HG03108 (cell line): Measurements from ENCODE around the gene MLXIP.
"Not testable (repeated sequence)": the region's sequence is repeated elsewhere in the genome, so short reads cannot be mapped to it uniquely, and the experiment has no call there.

Experiments
- ATAC-seq: cut with Tn5 transposase; IDR thresholded peaks from one replicate; pipeline ENCODE4 v1.9.1; 2021; ENCODE audit warnings: moderate library complexity; ENCODE audit not compliant: unreplicated experiment

MLXIP gene

DNA sequence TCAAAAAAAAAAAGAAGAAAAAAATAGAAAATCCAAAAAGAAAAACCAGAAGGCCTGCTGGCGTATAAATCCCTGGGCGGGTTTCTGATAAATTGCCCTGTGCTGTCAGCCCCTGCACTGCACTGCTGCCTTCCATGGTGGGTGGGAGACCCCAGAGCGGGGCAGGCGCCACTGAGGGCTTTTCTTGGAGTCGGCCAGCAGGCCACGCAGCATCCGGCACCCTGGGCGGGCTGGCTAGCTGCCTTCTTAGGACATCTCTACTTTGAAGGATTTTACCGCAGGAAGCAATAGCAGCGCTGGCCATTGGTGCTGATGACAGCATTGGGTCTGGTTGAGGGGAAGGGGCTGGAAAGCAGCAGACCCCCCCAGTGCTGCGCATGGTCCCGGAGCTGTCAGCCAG lies 66.3 kb downstream of the MLXIP start:
- ATAC-seq: no peak

DNA sequence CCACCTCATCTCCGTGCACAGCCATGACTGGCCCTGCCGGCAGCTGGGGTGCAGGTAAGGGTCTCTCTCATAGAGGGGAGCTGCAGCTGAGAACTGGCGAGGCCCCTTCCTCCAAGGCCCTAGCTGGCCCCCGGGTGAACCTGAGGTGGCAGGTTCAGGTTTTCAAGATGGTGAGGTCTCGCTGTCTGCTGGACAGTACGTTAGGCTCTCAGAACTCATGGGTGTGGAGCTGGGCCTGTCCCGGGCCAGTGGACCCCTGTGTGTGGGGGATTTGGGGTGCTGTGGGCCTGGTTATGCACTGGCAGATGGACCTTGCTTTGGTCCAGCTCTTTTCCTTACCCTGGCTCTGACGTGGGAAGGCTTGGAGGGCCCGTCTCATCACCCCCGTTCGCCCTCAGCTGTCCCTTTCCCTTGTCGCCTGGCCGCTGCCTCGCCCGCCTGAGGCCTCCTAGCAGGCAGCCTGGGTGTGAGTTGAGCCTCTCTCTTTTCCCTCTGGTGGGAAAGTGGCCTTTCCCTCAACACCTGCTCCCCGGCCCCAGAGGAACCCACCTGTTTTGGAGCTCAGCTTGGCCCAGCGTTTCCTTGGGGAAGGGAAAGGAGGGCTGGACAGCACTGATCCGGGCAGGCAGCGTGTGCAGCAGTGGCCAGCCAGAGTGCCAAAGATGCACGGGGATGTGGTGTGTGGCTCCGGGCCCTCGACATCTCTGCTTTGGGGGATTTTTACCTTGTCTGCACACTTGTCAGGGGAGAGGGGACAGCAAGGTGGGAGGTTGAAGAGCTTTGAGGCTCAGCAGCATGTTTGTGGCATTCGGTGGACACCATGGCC lies 67.2 kb downstream of the MLXIP start:
- no peak for ATAC-seq

DNA sequence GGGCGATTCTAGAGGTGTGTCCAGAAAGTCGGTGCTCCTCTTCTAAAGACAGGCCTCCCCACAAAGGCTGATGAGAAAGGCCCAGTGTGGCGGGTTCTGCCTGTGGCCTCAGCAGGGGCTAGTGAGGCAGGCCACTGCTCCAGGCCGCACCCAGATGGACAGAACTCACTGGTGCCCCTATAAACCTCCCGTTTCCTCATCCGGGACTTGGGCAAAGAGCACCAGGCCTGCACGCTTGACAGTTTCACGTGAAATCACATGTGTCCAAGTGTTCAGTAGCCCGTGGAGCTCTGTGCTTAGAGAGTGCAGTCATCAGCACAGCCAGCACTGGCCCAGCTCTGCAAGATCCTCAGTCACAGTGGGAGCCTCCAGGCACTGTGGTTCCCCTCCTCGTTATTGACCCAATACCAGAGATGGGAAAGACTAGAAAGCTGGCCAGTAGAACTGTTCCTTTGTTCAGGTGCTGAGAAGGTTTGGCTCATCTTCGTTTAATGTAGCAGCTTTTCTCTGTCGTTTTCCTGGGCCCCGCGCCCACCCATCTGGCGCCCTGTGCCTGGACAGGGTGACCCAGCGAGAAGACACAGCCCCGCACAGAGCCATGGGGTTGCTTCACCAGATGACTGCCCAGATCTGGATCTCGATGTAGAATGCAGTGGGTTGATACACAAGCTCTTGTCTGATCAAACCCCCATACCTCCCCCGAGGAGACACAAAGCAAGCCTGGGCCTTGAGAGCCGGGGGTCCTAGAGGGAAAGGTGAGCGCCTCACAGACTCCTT lies 69.1 kb downstream of the MLXIP start:
- no peak for ATAC-seq

DNA sequence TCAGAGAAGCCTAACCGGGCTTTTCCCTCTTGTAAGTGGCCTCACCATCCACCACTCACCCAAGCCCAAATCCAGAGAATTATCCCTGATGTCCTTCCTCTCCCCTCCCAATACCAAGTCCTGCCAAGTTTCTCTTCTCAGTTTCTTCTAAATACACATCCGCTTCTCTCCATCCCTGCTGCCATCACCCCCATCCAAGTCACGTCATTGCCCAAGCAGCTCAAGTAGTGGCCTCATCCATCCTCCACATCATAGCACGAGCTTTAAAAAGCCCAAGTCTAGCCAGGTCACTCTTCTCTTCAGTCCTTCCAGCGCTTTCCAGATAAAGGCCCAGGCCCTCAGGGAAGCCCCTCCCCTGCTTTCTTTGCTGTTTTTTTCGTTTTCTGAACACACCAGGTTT lies 70.1 kb downstream of the MLXIP start:
- no peak for ATAC-seq

DNA sequence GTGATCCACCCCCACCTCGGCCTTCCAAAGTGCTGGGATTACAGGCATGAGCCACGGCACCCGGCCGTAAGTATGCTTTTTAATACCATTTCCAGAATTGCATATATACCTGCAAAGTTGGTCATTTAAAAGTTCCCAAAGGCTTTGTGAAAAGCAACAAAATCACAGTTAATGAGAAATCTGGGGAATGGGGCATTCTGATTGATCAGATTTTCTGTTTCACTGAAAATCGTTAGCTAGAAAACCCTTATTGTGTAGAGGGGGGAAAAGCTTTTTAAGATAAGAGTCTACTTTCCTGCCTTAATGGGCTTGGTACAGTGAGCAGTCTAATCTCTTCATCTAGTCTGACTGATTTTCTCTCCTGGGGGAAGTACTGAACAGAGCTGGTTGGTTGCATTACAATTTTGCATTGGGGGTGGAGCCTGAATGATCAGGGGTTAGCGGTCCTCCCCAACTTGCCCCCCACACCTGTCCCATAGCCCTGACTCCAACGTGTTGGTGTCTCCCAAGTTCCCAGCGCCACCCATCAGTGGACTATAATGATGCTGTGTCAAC lies 71.6 kb downstream of the MLXIP start:
- ATAC-seq: no peak

DNA sequence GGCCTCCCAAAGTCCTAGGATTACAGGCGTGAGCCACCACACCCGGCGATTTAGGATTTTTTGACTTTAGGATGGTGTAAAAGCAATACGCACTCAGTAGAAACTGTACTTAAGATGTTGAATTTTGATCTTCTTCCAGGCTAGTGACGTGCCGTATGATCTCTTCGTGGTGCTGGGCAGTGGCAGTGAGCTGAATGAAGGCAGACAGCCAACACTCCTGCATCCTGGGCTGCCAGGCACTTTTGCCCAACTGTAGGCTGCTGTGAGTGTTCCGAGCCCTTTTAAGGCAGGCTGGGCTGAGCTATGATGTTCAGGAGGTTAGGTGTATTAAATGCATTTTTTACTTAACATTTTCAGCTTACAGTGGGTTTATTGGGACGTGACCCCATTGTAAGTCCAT lies 74.2 kb downstream of the MLXIP start:
- ATAC-seq: no peak

DNA sequence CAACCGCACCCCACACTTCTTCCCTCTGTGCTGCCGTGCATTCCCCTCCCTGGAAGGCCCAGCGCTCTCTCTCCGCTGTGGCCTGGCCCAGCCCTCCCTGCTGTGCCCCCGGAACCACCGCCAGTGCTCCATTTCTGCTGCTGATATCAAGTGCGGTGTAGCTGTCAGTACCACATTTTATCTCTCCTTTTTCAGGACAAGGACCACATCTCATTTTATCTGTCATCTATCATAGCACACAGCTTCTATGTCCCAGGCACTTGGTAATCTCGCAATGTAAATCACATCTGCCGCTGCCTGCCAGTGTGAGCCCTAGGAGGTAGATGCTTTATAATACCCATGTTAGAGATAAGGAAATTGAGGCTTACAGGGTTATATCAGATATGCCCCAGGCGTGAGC lies 77.1 kb downstream of the MLXIP start:
- no peak for ATAC-seq

DNA sequence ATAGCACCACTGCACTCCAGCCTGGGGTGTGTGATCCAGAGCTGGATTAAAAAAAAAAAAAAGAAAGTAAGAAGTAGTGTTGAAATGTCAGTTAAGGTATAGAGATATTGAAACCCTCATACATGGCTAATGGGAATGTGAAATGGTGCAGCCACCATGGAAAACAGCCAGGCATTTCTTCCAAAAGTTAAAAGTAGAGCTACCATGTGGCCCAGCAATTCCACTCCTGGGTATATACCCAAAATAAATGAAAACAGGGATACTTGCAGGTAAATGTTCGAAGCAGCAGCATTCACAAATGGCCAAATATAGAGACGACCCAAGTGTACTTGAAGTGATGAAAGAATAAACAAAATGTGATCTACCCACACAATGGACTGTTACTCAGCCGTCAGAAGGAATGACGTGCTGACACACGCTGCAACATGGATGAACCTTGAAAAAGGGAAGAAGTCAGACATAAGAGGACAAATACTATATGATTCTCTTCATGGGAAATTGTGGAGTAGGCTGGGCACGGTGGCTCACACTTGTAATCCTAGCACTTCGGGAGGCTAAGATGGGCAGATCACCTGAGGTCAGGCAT lies 80.2 kb downstream of the MLXIP start:
- no peak for ATAC-seq

DNA sequence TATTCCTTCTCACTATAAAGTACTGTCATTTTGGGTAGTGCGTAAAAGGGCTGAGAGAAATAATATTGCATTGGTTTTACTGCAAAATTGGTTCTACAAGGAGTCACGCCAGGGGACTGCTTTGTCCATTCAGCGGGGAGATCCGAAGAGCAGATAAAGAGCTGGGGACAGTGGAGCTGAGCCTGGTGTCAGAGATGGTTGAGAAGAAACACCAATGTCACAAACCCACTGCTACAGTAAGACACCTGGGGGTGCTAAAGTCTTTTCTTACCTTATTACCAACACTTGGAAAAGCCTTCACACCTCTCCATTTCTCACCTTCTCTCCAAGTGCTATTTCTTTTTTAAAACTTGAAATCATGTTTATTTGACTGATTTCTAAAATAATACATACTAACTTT lies 81.3 kb downstream of the MLXIP start:
- ATAC-seq: no peak

DNA sequence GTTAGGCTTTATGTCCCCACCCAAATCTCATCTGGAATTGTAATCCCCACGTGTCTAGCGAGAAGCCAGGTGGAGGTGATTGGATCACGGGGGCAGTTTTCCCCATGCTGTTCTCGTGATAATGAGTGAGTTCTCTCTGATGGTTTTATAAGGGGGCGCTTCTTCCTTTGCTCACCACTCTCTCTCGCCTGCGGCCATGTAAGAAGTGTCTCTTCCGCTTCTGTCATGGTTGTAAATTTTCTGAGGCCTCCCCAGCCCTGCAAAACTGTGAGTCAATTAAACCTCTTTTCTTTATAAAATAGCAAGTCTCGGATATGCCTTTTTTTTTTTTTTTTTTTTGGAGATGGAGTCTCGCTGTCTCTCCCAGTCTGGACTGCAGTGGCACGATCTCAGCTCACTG lies 82.2 kb downstream of the MLXIP start:
- ATAC-seq: no peak

DNA sequence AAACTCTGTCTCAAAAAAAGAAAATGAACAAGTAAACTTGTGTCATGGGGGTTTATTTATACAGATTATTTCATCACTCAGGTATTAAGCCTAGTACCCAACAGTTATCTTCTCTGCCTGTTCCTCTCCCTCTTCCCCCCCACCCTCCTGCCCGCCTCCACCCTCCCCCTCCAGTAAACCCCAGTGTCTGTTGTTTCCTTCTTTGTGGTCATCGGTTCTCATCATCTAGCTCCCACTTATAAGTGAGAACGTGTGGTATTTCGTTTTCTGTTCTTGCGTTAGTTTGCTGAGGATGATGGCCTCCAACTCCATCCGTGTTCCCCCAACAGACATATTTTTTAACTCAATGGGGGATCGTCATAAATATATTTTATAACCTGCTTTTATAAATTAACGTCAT lies 83.1 kb downstream of the MLXIP start:
- ATAC-seq: no peak

DNA sequence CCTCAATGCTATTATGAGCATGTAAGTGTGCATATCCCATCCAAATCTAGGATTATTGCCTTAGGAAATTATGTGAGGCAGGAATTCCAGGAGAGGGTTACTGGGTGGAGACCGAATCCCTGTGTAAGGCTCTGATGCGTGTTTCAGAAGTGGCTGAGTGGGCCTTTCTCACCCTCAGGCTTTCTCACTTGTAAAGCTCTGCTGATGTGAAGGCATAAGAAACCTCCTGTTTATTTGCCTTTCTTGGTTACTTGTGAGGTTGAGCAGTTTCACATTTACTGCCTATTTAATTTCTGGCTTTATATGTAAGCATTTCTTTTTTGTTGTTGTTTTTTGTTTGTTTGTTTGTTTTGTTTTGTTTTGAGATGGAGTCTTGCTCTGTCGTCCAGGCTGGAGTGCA lies 84.4 kb downstream of the MLXIP start:
- no peak for ATAC-seq

DNA sequence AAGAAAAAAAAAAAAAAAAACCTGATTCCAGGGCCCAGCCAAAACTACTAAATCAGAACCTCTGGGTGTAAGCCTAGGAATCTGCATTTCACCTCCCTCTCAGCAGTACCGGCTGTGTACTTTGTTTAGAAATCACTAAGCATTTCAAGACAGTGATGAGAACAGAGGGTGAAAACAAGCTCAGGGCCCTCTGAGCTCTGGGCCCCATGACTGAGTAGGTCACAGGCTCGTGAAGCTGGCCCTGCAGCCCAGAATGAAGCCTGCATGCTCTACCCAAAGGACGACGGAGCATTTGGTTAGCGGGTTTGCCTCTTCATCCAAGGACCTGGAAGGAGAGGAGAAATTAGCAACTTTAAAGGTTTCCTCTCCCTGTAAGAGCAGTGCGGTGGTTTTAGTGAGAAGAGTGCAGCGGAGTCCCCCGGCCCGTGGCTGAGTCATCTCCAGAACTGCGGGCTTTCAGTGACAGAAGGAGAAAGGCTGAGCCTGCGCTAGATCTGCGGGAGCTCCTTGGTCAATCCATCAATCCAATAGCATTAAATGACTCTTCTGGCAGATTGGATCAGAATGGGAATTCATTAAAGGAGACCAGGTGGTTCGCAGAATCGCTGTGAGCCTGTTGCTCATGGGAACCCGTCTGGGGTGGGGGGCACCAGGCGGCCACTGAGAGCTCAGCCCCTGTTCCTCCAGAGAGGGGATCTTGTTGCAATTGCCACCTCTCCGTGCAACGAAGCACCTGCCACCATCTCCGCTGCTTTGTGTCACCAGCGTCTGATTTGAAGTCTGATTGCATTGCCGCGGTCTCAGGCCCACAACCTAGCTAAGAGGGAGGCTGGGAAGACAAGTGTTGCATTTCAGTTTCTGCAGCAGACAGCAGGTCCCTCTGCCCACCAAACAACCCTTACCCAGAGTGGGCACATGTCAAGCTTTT lies 88.1 kb downstream of the MLXIP start:
- ATAC-seq: no peak

DNA sequence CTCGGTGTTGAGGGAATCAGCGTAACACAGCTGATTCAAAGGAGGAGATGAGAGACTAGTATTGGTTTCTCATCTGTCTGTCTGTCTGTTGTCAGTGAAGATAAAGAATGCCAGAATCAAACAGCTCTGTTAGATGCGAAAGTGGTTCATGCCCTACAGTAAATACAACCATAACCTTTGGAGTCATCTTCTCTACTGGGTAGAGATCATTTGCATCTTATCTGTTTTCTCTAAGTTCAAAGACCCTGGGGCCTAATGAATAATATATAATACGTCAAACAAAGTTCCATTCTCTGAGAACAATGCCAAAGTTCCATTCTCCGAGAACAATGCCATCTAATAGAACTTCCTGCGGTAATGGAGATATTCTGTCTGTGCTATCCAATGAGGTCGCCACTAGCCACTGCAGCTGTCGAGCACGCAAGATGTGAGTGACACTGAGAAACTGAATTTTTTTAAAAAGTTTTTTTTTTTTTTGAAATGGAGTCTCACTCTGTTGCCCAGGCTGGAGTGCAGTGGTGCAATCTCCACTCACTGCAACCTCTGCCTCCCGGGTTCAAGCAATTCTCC lies 88.9 kb downstream of the MLXIP start:
- ATAC-seq: no peak

DNA sequence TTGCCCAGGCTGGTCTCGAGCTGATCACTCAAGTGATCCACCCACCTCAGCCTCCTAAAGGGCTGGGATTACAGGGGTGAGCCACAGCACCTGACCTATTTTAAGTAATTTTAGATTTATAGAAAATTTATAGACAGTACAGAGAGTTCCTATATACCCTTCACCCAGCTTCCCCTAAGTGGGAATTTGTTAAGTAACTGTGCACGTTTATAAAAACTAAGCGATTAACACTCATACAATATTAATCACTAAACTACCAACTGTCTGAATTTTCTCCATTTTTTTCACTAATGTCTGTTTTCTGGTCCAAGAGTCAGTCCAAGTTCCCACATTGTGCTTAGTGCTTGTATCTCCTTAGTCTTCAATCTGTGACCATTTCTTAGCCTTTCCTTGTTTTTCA lies 89.9 kb downstream of the MLXIP start:
- no peak for ATAC-seq

DNA sequence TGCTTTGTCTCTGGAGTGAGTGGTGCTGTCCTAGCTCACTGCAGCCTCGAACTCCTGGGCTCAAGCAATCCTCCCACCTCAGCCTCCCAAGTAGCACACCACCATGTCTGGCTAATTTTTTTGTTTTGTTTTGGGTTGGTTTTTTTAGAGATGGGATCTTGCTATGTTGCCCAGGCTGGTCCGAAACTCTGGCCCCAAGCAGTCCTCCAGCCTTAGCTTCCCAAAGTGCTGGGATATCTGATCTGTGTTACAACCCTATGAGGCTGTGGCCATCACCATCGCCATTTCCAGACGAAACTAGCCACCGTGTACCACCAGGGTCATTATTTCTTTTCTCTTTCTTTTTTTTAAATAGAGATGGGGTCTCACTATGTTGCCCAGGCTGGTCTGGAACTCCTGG lies 92.8 kb downstream of the MLXIP start:
- ATAC-seq: no peak

DNA sequence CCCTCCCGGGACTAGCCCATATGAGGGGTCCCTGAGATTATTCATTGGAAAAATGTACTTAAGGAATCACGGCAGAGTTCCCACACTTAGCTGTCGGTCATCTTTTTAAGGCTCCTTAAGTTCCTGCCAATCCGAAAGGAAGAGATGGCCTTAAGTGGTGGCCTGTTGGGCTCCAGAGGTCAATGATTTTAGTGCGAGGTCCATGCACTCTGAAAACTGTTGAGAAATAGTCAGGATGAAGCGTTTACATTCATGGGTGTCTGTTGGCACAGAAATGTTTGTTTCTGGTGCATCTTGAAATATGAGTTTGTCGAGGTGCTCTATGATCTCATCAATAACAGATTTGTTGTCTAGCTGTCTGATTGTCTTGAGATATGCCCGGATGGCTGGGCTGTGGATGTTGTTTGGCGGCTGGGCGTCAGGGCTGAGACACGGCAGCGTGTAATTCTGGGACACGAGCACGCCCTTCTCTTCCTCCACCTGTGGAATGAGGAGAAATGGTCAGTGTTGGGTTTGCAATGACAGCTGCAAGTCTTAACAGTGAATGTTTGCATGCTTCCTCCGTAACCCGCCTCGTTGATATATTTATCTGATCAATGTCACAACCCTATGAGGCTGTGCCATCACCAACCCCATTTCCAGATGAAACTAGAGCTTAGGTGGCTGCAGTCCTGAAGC lies 93.8 kb downstream of the MLXIP start:
- ATAC-seq: no peak

DNA sequence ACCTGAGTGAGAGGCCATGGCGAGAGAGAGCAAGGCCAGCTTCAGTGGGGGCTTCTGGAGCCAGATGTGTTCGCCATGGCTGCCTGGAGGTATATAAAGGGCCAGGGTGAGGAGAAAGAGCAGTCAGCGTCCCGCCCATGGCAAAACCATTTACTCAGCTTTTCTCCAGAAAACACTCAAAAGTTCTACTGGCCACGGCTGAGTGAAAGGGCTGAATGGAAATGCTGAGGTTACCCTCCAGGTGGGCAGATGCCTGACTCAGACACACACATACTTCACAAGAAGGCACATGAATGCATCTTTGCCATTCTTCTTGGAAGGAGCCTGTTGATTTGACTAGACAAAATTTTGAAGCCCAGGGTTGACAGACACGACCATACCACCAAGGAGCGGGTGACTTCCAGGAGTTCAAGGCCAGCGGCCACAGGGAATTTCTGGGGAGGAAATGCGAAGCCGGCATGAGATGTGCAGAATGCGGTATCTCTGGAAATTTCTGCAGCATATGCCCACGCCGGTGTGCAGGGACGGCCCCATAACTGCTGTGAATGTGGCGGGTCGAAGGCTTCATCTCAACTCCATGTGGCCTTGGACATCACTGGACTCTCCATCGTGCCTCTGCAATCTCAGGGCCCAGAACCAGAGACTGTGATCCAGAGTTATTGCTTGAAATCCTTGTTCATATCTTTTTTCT lies 95.7 kb downstream of the MLXIP start, which contains the start of gene IL31:
Gene IL31, minus strand, starts transcription at position 67 of the 691 bp plus-strand sequence. Its CDS starts 49 bp downstream, at position 18.
- ATAC-seq: no peak

DNA sequence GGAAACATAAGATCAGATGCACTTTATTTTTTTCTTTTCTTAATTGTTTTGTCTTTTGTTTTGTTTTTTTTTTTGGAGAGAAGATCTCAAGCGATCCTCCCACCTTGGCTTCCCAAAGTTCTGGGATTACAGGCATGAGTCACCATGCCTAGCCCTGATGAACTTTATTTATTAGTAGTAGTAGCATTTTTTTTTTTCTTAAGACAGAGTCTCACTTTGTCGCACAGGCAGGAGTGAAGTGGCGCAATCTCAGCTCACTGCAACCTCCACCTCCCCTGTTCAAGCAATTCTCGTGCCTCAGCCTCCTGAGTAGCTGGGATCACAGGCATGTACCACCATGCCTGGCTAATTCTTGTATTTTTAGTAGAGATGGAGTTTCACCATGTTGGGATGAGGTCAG lies 97.9 kb downstream of the MLXIP start:
- not testable (repeated sequence) for ATAC-seq
